ENCODE data around the gene SUPT20HL2. TPM values are rescaled to one million over a fixed set of nuclear protein-coding genes. Genes with fewer than 3 reads are reported as not detected.

SUPT20HL2 gene
- total and polyA plus RNA-seq, 2 experiments from 2014 or later: 0.08 TPM; not detected in 1

- H2AFZ ChIP-seq: no peak overlapping the region
Observed at GRCh38 chrX:24335871-24336270, 22.0 kb upstream of the SUPT20HL2 start.

More at GRCh38 chrX:24335871-24336270, 22.0 kb upstream of the SUPT20HL2 start:
- no peak overlapping the region for H3K4me2 ChIP-seq
- DNase-seq (ENCODE audit: low spot score) (no peak), ATAC-seq (no peak)
- Mint-ChIP-seq H3K27me3 (ENCODE audit: insufficient read depth, low read depth, poor library complexity) (no peaks in the 10 kb centered on the region), H3K4me1 (no peaks in the 10 kb centered on the region), H3K36me3 (ENCODE audit: low read depth) (no peaks in the 10 kb centered on the region), H3K27ac (no peak overlapping the region), H3K4me3 (no peak overlapping the region), H3K9me3 (no peaks in the 10 kb centered on the region)
- no peak overlapping the region for H3K27ac ChIP-seq (ENCODE audit: low read depth)
- H4K20me1 ChIP-seq (replicated peaks; ENCODE audit: insufficient read depth): no peaks in the 10 kb centered on the region
- no peaks in the 10 kb centered on the region for H3K36me3 ChIP-seq (ENCODE audit: insufficient read depth)
- H3K27me3 ChIP-seq (ENCODE audit: insufficient read depth): no peaks in the 10 kb centered on the region
- no peaks in the 10 kb centered on the region for H3K4me1 ChIP-seq (ENCODE audit: insufficient read depth)
- no peak overlapping the region for H3K4me3 ChIP-seq
- H3F3A ChIP-seq (replicated peaks; ENCODE audit: low read depth): no peaks in the 10 kb centered on the region
- no peaks in the 10 kb centered on the region for H3K79me2 ChIP-seq (replicated peaks; ENCODE audit: insufficient read depth)
- H3K9me2 ChIP-seq (ENCODE audit: insufficient read depth): no peaks in the 10 kb centered on the region
- no peak for TF ChIP-seq ZNF114 (CRISPR knock-in tag; IDR thresholded peaks at IDR 0.05)
- TF ChIP-seq ETS1 (IDR thresholded peaks at IDR 0.05): no peak
- TF ChIP-seq ZNF462 (CRISPR knock-in tag; IDR thresholded peaks at IDR 0.05): no peak
- TF ChIP-seq POLR2AphosphoS5 (IDR thresholded peaks at IDR 0.05; ENCODE audit: low read depth): no peak
- TF ChIP-seq CTCF (conservative IDR thresholded peaks at IDR 0.05; ENCODE audit: low read depth in 2 of 2): no peak
- no peak for TF ChIP-seq EZH2 (IDR thresholded peaks at IDR 0.05; ENCODE audit: low read depth, unreplicated experiment)
- TF ChIP-seq JUNB (IDR thresholded peaks at IDR 0.05; ENCODE audit: unreplicated experiment): no peak
- TF ChIP-seq CREB1 (CRISPR knock-in tag; IDR thresholded peaks at IDR 0.05; ENCODE audit: low read depth): no peak
- TF ChIP-seq EZH2phosphoT487 (IDR thresholded peaks at IDR 0.05; ENCODE audit: unreplicated experiment): no peak
- no peak for TF ChIP-seq ZNF331 (CRISPR knock-in tag; IDR thresholded peaks at IDR 0.05; ENCODE audit: low read depth)
- TF ChIP-seq NANOG (IDR thresholded peaks at IDR 0.05; ENCODE audit: borderline replicate concordance): no peak
- no peak for TF ChIP-seq REST (IDR thresholded peaks at IDR 0.05; ENCODE audit: unreplicated experiment)
- TF ChIP-seq STAT1 (IDR thresholded peaks at IDR 0.05; ENCODE audit: unreplicated experiment): no peak

Measured in GM23338 (cell line).